B cell (primary cell): ENCODE measurements around the gene TTC23L. TPM values are rescaled to one million over a fixed set of nuclear protein-coding genes. Genes with fewer than 3 reads are reported as not detected.
A peak's percentile ranks its signal among the peaks of the same experiment; 100 is the strongest.

Source experiments
- ATAC-seq: fragments of 200-7000 bp; cut with Tn5 transposase; one replicate; pipeline ENCODE4 v1.10.0; 2021; ENCODE audit warnings: low read depth, mild to moderate bottlenecking, moderate number of reproducible peaks, moderate library complexity
- CTCF ChIA-PET: fragments of 350-600 bp; sonication (Branson Sonifier 250); formaldehyde crosslinking; loops from one replicate; lab custom pipeline; 2021; ENCODE audit warnings: antibody characterized with exemption, inconsistent platforms; lab: Charles Lee
- POLR2A ChIA-PET: fragments of 350-600 bp; sonication (Branson Sonifier 250); formaldehyde crosslinking; loops from one replicate; lab custom pipeline; 2021; ENCODE audit warnings: antibody characterized with exemption; lab: Charles Lee
- DNase-seq: peaks from one replicate; pipeline ENCODE4 v3.0.0; 2013
- H2AFZ ChIP-seq: 2 replicates; pipeline ENCODE4 v1.6.1; 2012; ENCODE audit warnings: mild to moderate bottlenecking, low read depth, low read length; ENCODE audit not compliant: insufficient read depth, poor library complexity, severe bottlenecking
- H3K27ac ChIP-seq, 2 donors: 1 replicate in 1 of 2; 2 replicates in 1 of 2; pipeline ENCODE4 v1.5.1; 2012 to 2013; ENCODE audit warnings: low read length in 2 of 2, mild to moderate bottlenecking in 2 of 2, moderate library complexity in 1 of 2
- H3K27me3 ChIP-seq, 4 experiments: fragments of 200-600 bp in 1 of 4; sonication (generic) in 1 of 4; replicated peaks in 1 of 4; 1 replicate in 2 of 4; 2 replicates in 2 of 4; pipeline versions ENCODE4 v1.6.1 to v1.7.0; 2013 to 2016; ENCODE audit warnings: low read length in 3 of 4, mild to moderate bottlenecking in 2 of 4, mixed read lengths in 1 of 4, moderate library complexity in 1 of 4; ENCODE audit not compliant: insufficient read depth in 4 of 4, control insufficient read depth in 3 of 4; ENCODE audit errors: control extremely low read depth in 1 of 4
- H3K36me3 ChIP-seq, 2 experiments: replicated peaks in 1 of 2; 1 replicate in 1 of 2; 2 replicates in 1 of 2; pipeline versions ENCODE4 v1.6.1 to v1.7.1; 2013; ENCODE audit warnings: low read length in 1 of 2; ENCODE audit not compliant: insufficient read depth in 2 of 2, control insufficient read depth in 1 of 2; ENCODE audit errors: control extremely low read depth in 1 of 2, extremely low read depth in 1 of 2
- H3K4me1 ChIP-seq, 2 donors: fragments of 200-600 bp in 1 of 2; sonication (generic) in 1 of 2; 1 replicate in 1 of 2; 2 replicates in 1 of 2; pipeline versions ENCODE4 v1.5.1 to v1.6.1; 2013 to 2017; ENCODE audit warnings: low read length in 2 of 2; ENCODE audit not compliant: control insufficient read depth in 2 of 2, insufficient read depth in 2 of 2
- H3K4me2 ChIP-seq: replicated peaks from 2 replicates; pipeline ENCODE3; 2012; ENCODE audit warnings: mild to moderate bottlenecking, low read depth, low read length; ENCODE audit not compliant: poor library complexity, severe bottlenecking
- H3K4me3 ChIP-seq, 5 experiments: fragments of 200-600 bp in 1 of 5; sonication (generic) in 1 of 5; 1 replicate in 3 of 5; 2 replicates in 2 of 5; pipeline versions ENCODE4 v1.5.1 to v1.7.0; 2011 to 2016; ENCODE audit warnings: low read length in 4 of 5, mild to moderate bottlenecking in 4 of 5, low read depth in 2 of 5, control low read depth in 1 of 5, moderate library complexity in 1 of 5; ENCODE audit not compliant: insufficient read depth in 1 of 5; ENCODE audit errors: control extremely low read depth in 1 of 5, extremely low read depth in 1 of 5
- H3K79me2 ChIP-seq: fragments of 200-600 bp; sonication (generic); one replicate; pipeline ENCODE4 v1.6.0; 2016; ENCODE audit warnings: low read length; ENCODE audit not compliant: control insufficient read depth, insufficient read depth
- H3K9ac ChIP-seq: fragments of 200-600 bp; sonication (generic); 2 replicates; pipeline ENCODE4 v1.6.1; 2017; ENCODE audit warnings: mild to moderate bottlenecking, low read length, moderate library complexity
- H3K9me3 ChIP-seq, 3 donors: one replicate each; pipeline versions ENCODE4 v1.6.1 to v1.7.1; 2013; ENCODE audit warnings: low read length in 2 of 3; ENCODE audit not compliant: control insufficient read depth in 2 of 3, insufficient read depth in 1 of 3; ENCODE audit errors: control extremely low read depth in 1 of 3
- H4K20me1 ChIP-seq: 2 replicates; pipeline ENCODE4 v1.6.0; 2012; ENCODE audit warnings: mild to moderate bottlenecking, low read length; ENCODE audit not compliant: insufficient read depth, control insufficient read depth, poor library complexity, severe bottlenecking
- H3K27ac Mint-ChIP-seq: one replicate; pipeline ENCODE4 v1.8.0; 2021; ENCODE audit warnings: mixed read lengths
- H3K27me3 Mint-ChIP-seq: one replicate; pipeline ENCODE4 v1.8.0; 2021; ENCODE audit warnings: mixed read lengths
- H3K4me1 Mint-ChIP-seq: one replicate; pipeline ENCODE4 v1.8.0; 2021; ENCODE audit warnings: mixed read lengths
- H3K4me3 Mint-ChIP-seq: one replicate; pipeline ENCODE4 v1.8.0; 2021; ENCODE audit warnings: mixed read lengths
- H3K9me3 Mint-ChIP-seq: one replicate; pipeline ENCODE4 v1.8.0; 2022; ENCODE audit warnings: mixed read lengths; ENCODE audit not compliant: insufficient read depth
- CTCF ChIP-seq: fragments of 200-600 bp; IDR thresholded peaks from one replicate; pipeline ENCODE4 v1.8.0; 2022; ENCODE audit warnings: antibody characterized with exemption, mild to moderate bottlenecking
- EZH2 ChIP-seq: IDR thresholded peaks from 2 replicates; pipeline ENCODE4 v1.6.1; 2012; ENCODE audit warnings: borderline replicate concordance, low read depth, mild to moderate bottlenecking, moderate library complexity, low read length; ENCODE audit not compliant: insufficient read depth, poor library complexity, severe bottlenecking
- WGBS: methylation state at CpG from one replicate; pipeline ENCODE4 v1.1.5; 2013; ENCODE audit warnings: missing lambda C conversion rate; ENCODE audit not compliant: insufficient coverage; 5-methylcytosine and 5-hydroxymethylcytosine counted together
- intact Hi-C: fragments of 100-400 bp; cut with micrococcal nuclease; formaldehyde crosslinking; loops from one replicate; pipeline ENCODE4 v1.10.0; 2022
- polyA plus RNA-seq: library from polyadenylated mRNA; depleted of rRNA; stranded (reverse); fragments of >200 nt; gene quantifications from 2 replicates; pipeline ENCODE4 v1.2.3, GENCODE V29; 2012
- total RNA-seq, 2 donors: library from RNA; stranded (reverse); fragments of 120-200 nt in 1 of 2; gene quantifications; 1 replicate in 1 of 2; 2 replicates in 1 of 2; pipeline versions ENCODE4 v1.2.3 to v1.2.4, GENCODE V29; 2013 to 2022

The TTC23L gene
- total and polyA plus RNA-seq, 2 donors (not counting 1 experiment from before 2014, with no cell fraction given), result 0.03 to 0.15 TPM

- ATAC-seq, result peak; percentile 4
Observed at GRCh38 chr5:34915856-34916192, 76.9 kb downstream of the TTC23L start.

More at GRCh38 chr5:34915856-34916192, 76.9 kb downstream of the TTC23L start:
- Histone ChIP-seq H3K9me3 (no peaks in the 10 kb centered on the region), H3K79me2 (peaks cover 68% of the 10 kb centered on the region), H3K9ac (peak overlapping the region; percentile 80), H3K4me2 (peak overlapping the region; percentile 82), H3K4me1 (peaks cover 23 to 26% of the 10 kb centered on the region in 2 donors), H2AFZ (peak overlapping the region; percentile 88), H3K36me3 (peaks cover 5 to 27% of the 10 kb centered on the region in 2 experiments), H4K20me1 (no peaks in the 10 kb centered on the region), H3K27ac (peak overlapping the region; percentile 57 to 80), H3K27me3 (no peaks in the 10 kb centered on the region), H3K4me3 (peak overlapping the region; percentile 82 to 99 (median 87))
- H3K27ac Mint-ChIP-seq, result no peak overlapping the region
- H3K4me3 Mint-ChIP-seq, result no peak overlapping the region
- no peaks in the 10 kb centered on the region for H3K9me3 Mint-ChIP-seq
- H3K27me3 Mint-ChIP-seq, result no peaks in the 10 kb centered on the region
- H3K4me1 Mint-ChIP-seq, result peaks cover 32% of the 10 kb centered on the region
- no peak for DNase-seq
- TF ChIP-seq CTCF, result no peak
- TF ChIP-seq EZH2, result no peak
- WGBS, result 0% methylated on average over 17 of the region's 20 CpGs
- ChIA-PET POLR2A (interaction anchor here (0.7 to 2.7 kb wide), 5 partner anchors 9 to 908 kb away, joined by 3 to 54 read pairs (median 5); partner anchors contain the start of genes AMACR, DNAJC21 and TTC23L), CTCF (interaction anchor here (0.8 to 3.8 kb wide), 6 partner anchors 10 to 441 kb away, joined by 3 to 24 read pairs (median 8); partner anchors contain the start of gene DNAJC21)
- intact Hi-C loops, result loop anchor here (1.0 to 10.0 kb wide), 5 partner anchors 13 to 1326 kb away; partner anchors contain the start of genes AMACR, DNAJC21, NADK2 and TTC23L
